Prostate gland (tissue), 2 donors: Measurements from ENCODE around the gene RNF151.

ENCODE experiments used
- CTCF ChIP-seq, 4 experiments: fragments of 200-600 bp in 2 of 4; fragments of 450-650 bp in 2 of 4; sonication (generic) in 2 of 4; IDR thresholded peaks; 1 replicate in 3 of 4; 2 replicates in 1 of 4; pipeline ENCODE4 v1.5.1; 2016 to 2019; ENCODE audit warnings: antibody characterized with exemption in 4 of 4, mild to moderate bottlenecking in 2 of 4, moderate library complexity in 2 of 4
- POLR2A ChIP-seq: fragments of 450-650 bp; IDR thresholded peaks from one replicate; pipeline ENCODE4 v1.6.1; 2016; ENCODE audit warnings: antibody characterized with exemption, mild to moderate bottlenecking
- POLR2AphosphoS5 ChIP-seq: sonication (generic); formaldehyde crosslinking; IDR thresholded peaks from one replicate; pipeline ENCODE4 v1.6.1; 2017; ENCODE audit warnings: antibody characterized with exemption

GRCh38 chr16:1945559-1946391 is 20.9 kb upstream of the RNF151 start:
- TF ChIP-seq CTCF (IDR thresholded peaks at IDR 0.05) (no peak), POLR2A (no peak), POLR2AphosphoS5 (no peak)
